IMR-90 (cell line): ENCODE results near the gene TMEM100. TPM values are rescaled to one million over a fixed set of nuclear protein-coding genes. Genes with fewer than 3 reads are reported as not detected.

Source experiments
- ATAC-seq: fragments of 200-7000 bp; cut with Tn5 transposase; 2 replicates; pipeline ENCODE4 v1.9.1; 2020; ENCODE audit warnings: low read depth, mild to moderate bottlenecking, moderate library complexity
- BruUV-seq: library from RNA; stranded (reverse); fragments of 400-500 nt; replicated peaks from 2 replicates; lab custom pipeline; 2021; lab: Mats Ljungman, UMichigan
- CTCF ChIA-PET: fragments of 300-600 bp; formaldehyde crosslinking; extraction: SDS; loops from one replicate; lab custom pipeline; 2021; ENCODE audit warnings: antibody characterized with exemption; lab: Yijun Ruan, JAX
- POLR2A ChIA-PET: fragments of 300-600 bp; sonication (Branson Sonifier 250); formaldehyde crosslinking; loops from one replicate; lab custom pipeline; 2022; ENCODE audit warnings: antibody characterized with exemption; ENCODE audit not compliant: unreplicated experiment; lab: Charles Lee
- DNase-seq: peaks from one replicate; pipeline ENCODE4 v3.0.0; 2013
- H2AFZ ChIP-seq: replicated peaks from 2 replicates; pipeline ENCODE3; 2013; ENCODE audit warnings: low read length, mild to moderate bottlenecking; ENCODE audit not compliant: poor library complexity
- H2AK5ac ChIP-seq: 2 replicates; pipeline ENCODE4 v1.6.1; 2013; ENCODE audit warnings: low read depth, low read length, inconsistent platforms
- H2AK9ac ChIP-seq: replicated peaks from 2 replicates; pipeline ENCODE3; 2013; ENCODE audit warnings: mild to moderate bottlenecking, low read depth, low read length, moderate library complexity; ENCODE audit not compliant: poor library complexity
- H2BK120ac ChIP-seq: 2 replicates; pipeline ENCODE4 v1.6.1; 2013; ENCODE audit warnings: low read depth, low read length, inconsistent platforms
- H2BK15ac ChIP-seq: 3 replicates; pipeline ENCODE4 v1.6.1; 2013; ENCODE audit warnings: low read depth, low read length, inconsistent platforms
- H2BK20ac ChIP-seq: 2 replicates; pipeline ENCODE4 v1.6.1; 2013; ENCODE audit warnings: low read depth, mild to moderate bottlenecking, inconsistent platforms, low read length, moderate library complexity
- H2BK5ac ChIP-seq: 2 replicates; pipeline ENCODE4 v1.6.1; 2013; ENCODE audit warnings: mild to moderate bottlenecking, low read depth, low read length, inconsistent platforms; ENCODE audit not compliant: poor library complexity, severe bottlenecking
- H3K14ac ChIP-seq: replicated peaks from 2 replicates; pipeline ENCODE4 v1.6.1; 2013; ENCODE audit warnings: low read depth, low read length, inconsistent platforms
- H3K18ac ChIP-seq: 2 replicates; pipeline ENCODE4 v1.6.1; 2013; ENCODE audit warnings: low read depth, low read length, control low read depth
- H3K23ac ChIP-seq: 2 replicates; pipeline ENCODE4 v1.6.1; 2013; ENCODE audit warnings: low read depth, low read length, inconsistent platforms
- H3K27ac ChIP-seq: 2 replicates; pipeline ENCODE4 v1.5.1; 2013; ENCODE audit warnings: mild to moderate bottlenecking, control low read depth, low read length; ENCODE audit not compliant: insufficient read depth
- H3K27me3 ChIP-seq: 2 replicates; pipeline ENCODE4 v1.6.1; 2013; ENCODE audit warnings: low read length; ENCODE audit not compliant: control insufficient read depth, insufficient read depth
- H3K36me3 ChIP-seq: 2 replicates; pipeline ENCODE4 v1.6.1; 2013; ENCODE audit warnings: low read length, mixed read lengths; ENCODE audit not compliant: control insufficient read depth, insufficient read depth
- H3K4ac ChIP-seq: 2 replicates; pipeline ENCODE4 v1.6.1; 2013; ENCODE audit warnings: low read depth, low read length, inconsistent platforms
- H3K4me1 ChIP-seq: 2 replicates; pipeline ENCODE4 v1.6.1; 2013; ENCODE audit warnings: low read length, mixed read lengths; ENCODE audit not compliant: control insufficient read depth, insufficient read depth
- H3K4me2 ChIP-seq: 2 replicates; pipeline ENCODE4 v1.6.1; 2013; ENCODE audit warnings: low read depth, mild to moderate bottlenecking, control low read depth, low read length, moderate library complexity
- H3K4me3 ChIP-seq: 2 replicates; pipeline ENCODE4 v1.5.1; 2013; ENCODE audit warnings: low read depth, mild to moderate bottlenecking, control low read depth, low read length, moderate library complexity; ENCODE audit not compliant: insufficient read depth
- H3K56ac ChIP-seq: 2 replicates; pipeline ENCODE4 v1.6.1; 2013; ENCODE audit warnings: low read length, inconsistent platforms; ENCODE audit not compliant: insufficient read depth; ENCODE audit errors: extremely low read depth
- H3K79me1 ChIP-seq, 2 experiments: 2 replicates each; pipeline ENCODE4 v1.6.1; 2013; ENCODE audit warnings: low read length in 2 of 2, inconsistent platforms in 1 of 2, low read depth in 1 of 2
- H3K9ac ChIP-seq: 2 replicates; pipeline ENCODE4 v1.6.1; 2013; ENCODE audit warnings: low read depth, low read length, control low read depth
- H3K9me1 ChIP-seq: 2 replicates; pipeline ENCODE4 v1.6.1; 2013; ENCODE audit warnings: low read length, inconsistent platforms; ENCODE audit not compliant: insufficient read depth
- H3K9me3 ChIP-seq: 2 replicates; pipeline ENCODE4 v1.6.1; 2013; ENCODE audit warnings: low read length; ENCODE audit not compliant: control insufficient read depth, insufficient read depth
- H4K20me1 ChIP-seq: 2 replicates; pipeline ENCODE4 v1.6.1; 2013; ENCODE audit warnings: low read length, inconsistent platforms; ENCODE audit not compliant: insufficient read depth
- H4K5ac ChIP-seq: 2 replicates; pipeline ENCODE4 v1.6.1; 2013; ENCODE audit warnings: mild to moderate bottlenecking, low read depth, low read length, control low read depth
- H4K8ac ChIP-seq, 2 experiments: 2 replicates each; pipeline ENCODE4 v1.6.1; 2013; ENCODE audit warnings: low read depth in 2 of 2, low read length in 2 of 2, control low read depth in 1 of 2, inconsistent platforms in 1 of 2
- H4K91ac ChIP-seq: 2 replicates; pipeline ENCODE4 v1.6.1; 2013; ENCODE audit warnings: low read depth, low read length, inconsistent platforms; ENCODE audit not compliant: insufficient read depth
- BHLHE40 ChIP-seq: fragments of 150-350 bp; IDR thresholded peaks from 2 replicates; pipeline ENCODE4 v1.6.1; 2016; ENCODE audit warnings: mild to moderate bottlenecking, low read depth, low read length
- CEBPB ChIP-seq: IDR thresholded peaks from 2 replicates; pipeline ENCODE4 v1.6.1; 2012; ENCODE audit warnings: low read depth, low read length, improper control_type of control experiment
- CHD1 ChIP-seq: IDR thresholded peaks from 2 replicates; pipeline ENCODE4 v1.6.1; 2012; ENCODE audit warnings: low read depth, low read length, improper control_type of control experiment
- CTCF ChIP-seq: conservative IDR thresholded peaks from 2 replicates; pipeline ENCODE4 v1.5.1; 2012; ENCODE audit warnings: mild to moderate bottlenecking, low read depth, low read length, improper control_type of control experiment
- ELK1 ChIP-seq: fragments of 150-350 bp; IDR thresholded peaks from 2 replicates; pipeline ENCODE4 v1.6.1; 2016; ENCODE audit warnings: low read depth, mild to moderate bottlenecking, low read length, moderate library complexity, borderline replicate concordance
- FOS ChIP-seq: fragments of 150-350 bp; IDR thresholded peaks from 2 replicates; pipeline ENCODE4 v1.6.1; 2016; ENCODE audit warnings: low read depth, low read length
- MAFK ChIP-seq: IDR thresholded peaks from 2 replicates; pipeline ENCODE4 v1.6.1; 2012; ENCODE audit warnings: low read depth, low read length, improper control_type of control experiment
- MAZ ChIP-seq: IDR thresholded peaks from 2 replicates; pipeline ENCODE4 v1.6.1; 2012; ENCODE audit warnings: low read depth, mild to moderate bottlenecking, low read length, improper control_type of control experiment, moderate library complexity, borderline replicate concordance
- MXI1 ChIP-seq: IDR thresholded peaks from 2 replicates; pipeline ENCODE4 v1.6.1; 2012; ENCODE audit warnings: low read depth, mild to moderate bottlenecking, low read length, moderate library complexity, borderline replicate concordance
- POLR2A ChIP-seq: IDR thresholded peaks from 2 replicates; pipeline ENCODE4 v1.6.1; 2012; ENCODE audit warnings: mild to moderate bottlenecking, low read depth, low read length
- RAD21 ChIP-seq: IDR thresholded peaks from 2 replicates; pipeline ENCODE4 v1.6.1; 2012; ENCODE audit warnings: low read length, improper control_type of control experiment
- RCOR1 ChIP-seq: IDR thresholded peaks from 2 replicates; pipeline ENCODE4 v1.6.1; 2012; ENCODE audit warnings: mild to moderate bottlenecking, low read length, improper control_type of control experiment; ENCODE audit not compliant: insufficient replicate concordance
- RFX5 ChIP-seq: IDR thresholded peaks from 2 replicates; pipeline ENCODE4 v1.8.0; 2012; ENCODE audit warnings: low read depth, mild to moderate bottlenecking, low read length, moderate library complexity
- SMC3 ChIP-seq: fragments of 150-350 bp; IDR thresholded peaks from 2 replicates; pipeline ENCODE4 v1.6.1; 2016; ENCODE audit warnings: low read depth, mild to moderate bottlenecking, antibody characterized with exemption, low read length, moderate library complexity
- WGBS, 2 experiments: methylation state at CpG; one replicate each; pipeline versions ENCODE4 v1.1.5 to v1.1.7; 2013; ENCODE audit warnings: missing lambda C conversion rate in 2 of 2; ENCODE audit not compliant: insufficient read length in 1 of 2; ENCODE audit errors: extremely low coverage in 2 of 2; 5-methylcytosine and 5-hydroxymethylcytosine counted together
- dilution Hi-C: fragments of 300-500 bp; cut with HindIII; formaldehyde crosslinking; loops from one replicate; pipeline ENCODE4 v1.14.3; 2018; ENCODE audit warnings: low sequenced_read_pairs; ENCODE audit not compliant: unreplicated experiment
- in situ Hi-C: fragments of 300-500 bp; cut with MboI; formaldehyde crosslinking; loops from 3 replicates; pipeline ENCODE4 v1.14.3; 2019; ENCODE audit warnings: low sequenced_read_pairs, inconsistent platforms, mixed read lengths
- intact Hi-C: fragments of 100-400 bp; cut with micrococcal nuclease; formaldehyde crosslinking; loops from 2 replicates; pipeline ENCODE4 v1.10.0; 2022
- polyA plus RNA-seq, 3 experiments: library from polyadenylated mRNA; depleted of rRNA; stranded (reverse); fragments of >200 nt; gene quantifications; 2 replicates each; pipeline ENCODE4 v1.2.3, GENCODE V29; 2012; ENCODE audit warnings: low replicate concordance in 1 of 3
- total RNA-seq: library from RNA; depleted of rRNA; stranded (reverse); fragments of >200 nt; gene quantifications from 2 replicates; pipeline ENCODE4 v1.2.3, GENCODE V29; 2012
- TF ChIP-seq, protein P1 (sequence below): fragments of 150-350 bp; IDR thresholded peaks from 2 replicates; pipeline ENCODE4 v1.6.1; 2017; ENCODE audit warnings: mild to moderate bottlenecking, antibody characterized with exemption, low read length, low read depth

TMEM100 gene
- total and polyA plus RNA-seq, 2 of the 4 experiments (the other 2 are of a cell fraction), result 0.21 to 0.36 TPM

DNA sequence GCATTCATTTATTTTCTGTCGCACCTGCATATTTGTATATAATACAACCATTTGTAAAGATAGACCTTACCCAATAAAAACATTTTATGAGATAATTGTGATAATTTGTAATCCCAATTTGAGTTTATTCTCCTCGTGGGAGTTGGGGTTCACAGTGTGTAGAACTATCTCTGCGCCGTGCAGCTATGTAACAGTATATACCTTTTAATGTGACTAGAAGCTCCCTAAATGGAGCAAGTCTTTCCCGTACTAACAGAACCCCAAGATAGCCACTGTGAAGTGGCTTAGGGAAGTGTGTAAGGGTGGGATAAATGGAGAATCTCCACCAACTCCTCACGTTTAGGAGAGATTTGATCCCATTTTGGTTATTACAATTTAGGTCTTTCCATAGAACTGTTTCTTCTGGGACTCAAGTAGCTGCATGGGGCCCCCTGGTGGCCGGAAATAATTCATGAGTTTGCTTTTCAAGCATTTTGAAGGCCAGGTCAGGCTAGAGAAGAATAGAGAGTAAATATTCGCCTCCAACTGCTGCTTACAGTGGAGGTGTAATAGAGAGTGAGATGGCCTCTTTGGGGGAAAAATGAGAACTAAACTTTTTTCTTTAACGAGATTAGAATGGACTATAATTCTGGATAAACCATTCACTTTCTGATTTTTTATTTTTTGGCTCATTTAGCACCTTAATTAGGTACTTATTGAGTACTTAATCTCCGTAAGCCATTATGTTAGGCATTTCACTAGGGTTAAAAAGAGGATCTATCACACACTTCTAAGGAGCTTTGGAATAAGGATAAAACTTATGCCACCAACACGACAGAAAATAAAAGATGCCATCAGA lies 4.5 kb downstream of the TMEM100 start:
- Histone ChIP-seq H2AK5ac (no peak overlapping the region), H3K4me1 (peaks cover 2% of the 10 kb centered on the region), H3K18ac (no peak overlapping the region), H2BK15ac (no peak overlapping the region), H2BK120ac (no peak overlapping the region), H3K9me1 (no peaks in the 10 kb centered on the region), H3K27me3 (peaks cover 5% of the 10 kb centered on the region; the same call in 1 of the 2 replicates), H3K4me3 (no peak overlapping the region), H3K14ac (no peak overlapping the region), H2AK9ac (no peak overlapping the region), H4K20me1 (no peaks in the 10 kb centered on the region), H4K5ac (no peak overlapping the region), H2BK20ac (no peak overlapping the region), H4K91ac (no peak overlapping the region), H3K4me2 (no peak overlapping the region), H3K9me3 (no peaks in the 10 kb centered on the region), H3K23ac (no peak overlapping the region), H3K9ac (no peak overlapping the region), H2AFZ (no peak overlapping the region), H3K27ac (no peak overlapping the region), H3K79me1 (no peaks in the 10 kb centered on the region), H3K56ac (no peak overlapping the region), H3K4ac (no peak overlapping the region), H4K8ac (no peak overlapping the region), H3K36me3 (no peaks in the 10 kb centered on the region), H2BK5ac (no peak overlapping the region)
- intact Hi-C loops (loop anchor here (1.0 to 2.0 kb wide), 3 partner anchors 52 to 192 kb away; no protein-coding TSS in a partner anchor), in situ Hi-C loops (no loop called here), dilution Hi-C loops (no loop called here)
- POLR2A ChIA-PET, result no interaction called here
- no CpG with 5 or more reads among the region's 11 CpGs for WGBS, 2 experiments
- ATAC-seq (peak; percentile 77), DNase-seq (peak; percentile 68)
- CTCF ChIA-PET, result interaction anchor here (0.5 to 2.3 kb wide), 10 partner anchors 10 to 259 kb away, joined by 3 to 13 read pairs (median 4); no protein-coding TSS in a partner anchor
- no TSS peak for BruUV-seq
- TF ChIP-seq POLR2A, result no peak
- TF ChIP-seq MXI1, result no peak
- TF ChIP-seq MAZ, result no peak
- TF ChIP-seq CHD1, result no peak
- no peak for TF ChIP-seq FOS
- TF ChIP-seq ELK1, result no peak
- TF ChIP-seq RCOR1, result no peak
- TF ChIP-seq, protein P1, sequence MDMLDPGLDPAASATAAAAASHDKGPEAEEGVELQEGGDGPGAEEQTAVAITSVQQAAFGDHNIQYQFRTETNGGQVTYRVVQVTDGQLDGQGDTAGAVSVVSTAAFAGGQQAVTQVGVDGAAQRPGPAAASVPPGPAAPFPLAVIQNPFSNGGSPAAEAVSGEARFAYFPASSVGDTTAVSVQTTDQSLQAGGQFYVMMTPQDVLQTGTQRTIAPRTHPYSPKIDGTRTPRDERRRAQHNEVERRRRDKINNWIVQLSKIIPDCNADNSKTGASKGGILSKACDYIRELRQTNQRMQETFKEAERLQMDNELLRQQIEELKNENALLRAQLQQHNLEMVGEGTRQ, result no peak
- TF ChIP-seq CTCF, result peak; percentile 75
- TF ChIP-seq CEBPB, result no peak
- TF ChIP-seq RFX5, result no peak
- TF ChIP-seq BHLHE40, result no peak
- TF ChIP-seq RAD21, result peak; percentile 55
- peak; percentile 69 for TF ChIP-seq SMC3
- TF ChIP-seq MAFK, result no peak
